Fibroblast of the aortic adventitia (primary cell): ENCODE results near the gene ZFHX3. TPM values are rescaled to one million over a fixed set of nuclear protein-coding genes. Genes with fewer than 3 reads are reported as not detected.

ENCODE experiments used
- DNase-seq: peaks from one replicate; pipeline ENCODE4 v3.0.0-alpha.2; 2010; ENCODE audit warnings: low read depth
- H3K4me3 ChIP-seq: 2 replicates; pipeline ENCODE4 v1.5.1; 2011; ENCODE audit warnings: low read depth, mild to moderate bottlenecking, control low read depth, low read length, moderate library complexity
- total RNA-seq: library from RNA; depleted of rRNA; stranded (reverse); fragments of >200 nt; gene quantifications from 2 replicates; pipeline ENCODE4 v1.2.3, GENCODE V29; 2012; ENCODE audit warnings: low replicate concordance
- TF ChIP-seq, protein P1 (sequence below): IDR thresholded peaks from 2 replicates; pipeline ENCODE4 v1.5.1; 2011; ENCODE audit warnings: mild to moderate bottlenecking, low read length, control low read depth, inconsistent platforms; ENCODE audit not compliant: insufficient read depth

ZFHX3 gene
- total RNA-seq, 1 donor: 8.1 TPM

DNA sequence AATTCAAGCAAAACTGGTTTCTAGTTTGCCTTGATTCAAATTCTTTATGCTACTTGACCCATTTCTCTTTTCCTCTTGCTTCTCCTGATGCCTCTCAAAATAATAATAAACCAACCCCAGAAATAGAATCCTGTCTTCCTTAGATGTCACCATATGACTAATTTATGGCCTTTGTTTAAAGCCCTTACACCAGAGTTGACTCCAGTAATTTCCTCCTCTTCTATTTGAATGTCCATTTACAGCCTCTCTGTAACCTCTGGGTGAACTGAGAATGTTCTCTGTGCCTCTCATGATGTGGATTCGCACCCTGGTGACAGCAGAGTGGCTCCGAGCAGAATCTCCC, 31.5 kb downstream of the ZFHX3 start:
- TF ChIP-seq, protein P1, sequence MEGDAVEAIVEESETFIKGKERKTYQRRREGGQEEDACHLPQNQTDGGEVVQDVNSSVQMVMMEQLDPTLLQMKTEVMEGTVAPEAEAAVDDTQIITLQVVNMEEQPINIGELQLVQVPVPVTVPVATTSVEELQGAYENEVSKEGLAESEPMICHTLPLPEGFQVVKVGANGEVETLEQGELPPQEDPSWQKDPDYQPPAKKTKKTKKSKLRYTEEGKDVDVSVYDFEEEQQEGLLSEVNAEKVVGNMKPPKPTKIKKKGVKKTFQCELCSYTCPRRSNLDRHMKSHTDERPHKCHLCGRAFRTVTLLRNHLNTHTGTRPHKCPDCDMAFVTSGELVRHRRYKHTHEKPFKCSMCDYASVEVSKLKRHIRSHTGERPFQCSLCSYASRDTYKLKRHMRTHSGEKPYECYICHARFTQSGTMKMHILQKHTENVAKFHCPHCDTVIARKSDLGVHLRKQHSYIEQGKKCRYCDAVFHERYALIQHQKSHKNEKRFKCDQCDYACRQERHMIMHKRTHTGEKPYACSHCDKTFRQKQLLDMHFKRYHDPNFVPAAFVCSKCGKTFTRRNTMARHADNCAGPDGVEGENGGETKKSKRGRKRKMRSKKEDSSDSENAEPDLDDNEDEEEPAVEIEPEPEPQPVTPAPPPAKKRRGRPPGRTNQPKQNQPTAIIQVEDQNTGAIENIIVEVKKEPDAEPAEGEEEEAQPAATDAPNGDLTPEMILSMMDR: no peak
- no peak for DNase-seq
- no peak overlapping the region for H3K4me3 ChIP-seq

DNA sequence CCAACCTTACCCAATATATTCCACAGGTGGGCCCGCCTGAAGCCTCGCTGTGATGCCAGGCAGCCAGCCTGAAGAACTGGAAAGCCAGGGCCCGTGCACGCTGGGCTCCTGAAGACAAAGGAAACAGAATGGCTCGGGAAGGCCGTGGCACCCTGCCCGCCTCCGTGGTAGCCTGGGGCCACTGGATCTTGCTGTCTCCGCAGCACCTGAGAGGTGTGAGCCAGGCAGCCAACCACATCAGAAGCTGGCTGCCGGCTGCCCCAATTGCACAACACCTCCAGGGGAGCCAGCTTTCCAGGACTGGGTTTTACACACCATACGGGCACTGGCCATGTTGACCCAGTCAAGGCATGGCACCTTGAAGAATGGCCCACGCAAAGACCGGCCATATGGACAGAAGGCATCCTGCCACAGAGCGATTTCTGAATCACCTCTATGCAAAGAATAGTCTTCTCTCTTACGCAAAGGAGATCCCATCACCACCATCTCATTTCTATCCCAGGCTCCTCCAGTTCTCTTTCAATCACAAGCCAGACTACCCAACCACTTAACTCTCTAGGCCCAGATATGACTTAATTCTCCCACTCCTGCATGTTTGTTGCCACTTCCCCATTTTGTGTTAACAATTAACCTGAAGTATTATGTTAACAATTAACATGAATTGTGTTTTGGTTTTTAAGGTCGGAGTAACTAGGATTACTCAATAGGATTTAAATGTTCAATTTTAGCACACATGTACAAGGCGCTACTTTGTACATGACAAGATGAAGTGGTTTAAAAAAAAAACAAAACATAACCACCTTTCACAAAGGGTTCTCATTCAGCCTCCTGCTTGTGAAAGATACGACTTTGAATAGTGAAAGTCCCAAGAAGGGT, 32.1 kb downstream of the ZFHX3 start:
- TF ChIP-seq, protein P1: no peak
- no peak overlapping the region for H3K4me3 ChIP-seq
- DNase-seq: no peak

DNA sequence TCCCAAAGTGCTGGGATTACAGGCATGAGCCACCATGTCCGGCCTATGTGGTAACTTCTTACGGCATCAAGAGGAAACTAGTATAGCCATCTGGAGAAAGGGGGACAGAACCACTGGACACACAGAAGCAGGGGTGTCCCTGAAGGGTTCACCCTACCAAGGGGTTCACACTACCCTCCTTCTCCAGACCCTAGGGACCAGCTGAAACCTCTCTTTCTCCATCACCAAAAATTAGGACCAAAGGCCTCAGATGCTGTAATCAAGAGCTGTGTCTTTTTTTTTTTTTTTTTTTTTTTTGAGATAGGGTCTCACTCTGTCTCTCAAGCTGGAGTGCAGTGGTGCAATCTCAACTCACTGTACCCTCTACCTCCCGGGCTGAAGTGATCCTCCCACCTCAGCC, 33.2 kb downstream of the ZFHX3 start:
- no peak for DNase-seq
- TF ChIP-seq, protein P1: no peak
- no peak overlapping the region for H3K4me3 ChIP-seq

GRCh38 chr16:73013974-73014373, 34.0 kb downstream of the ZFHX3 start:
- TF ChIP-seq, protein P1: no peak
- DNase-seq: no peak
- no peak overlapping the region for H3K4me3 ChIP-seq

GRCh38 chr16:73012341-73012740, 35.6 kb downstream of the ZFHX3 start:
- TF ChIP-seq, protein P1: no peak
- H3K4me3 ChIP-seq: no peak overlapping the region
- no peak for DNase-seq

- no peak overlapping the region for H3K4me3 ChIP-seq
- TF ChIP-seq, protein P1: no peak
- DNase-seq: no peak
These were observed 36.0 kb downstream of the ZFHX3 start for GRCh38 chr16:73011926-73012325.
